Suprapubic skin (tissue), 4 donors: ENCODE data around the gene MAF.

Source experiments
- EP300 ChIP-seq: sonication (generic); formaldehyde crosslinking; IDR thresholded peaks from one replicate; pipeline ENCODE4 v1.6.1; 2017; ENCODE audit warnings: antibody characterized with exemption
- POLR2A ChIP-seq, 2 donors: fragments of 450-650 bp; IDR thresholded peaks; one replicate each; pipeline ENCODE4 v1.6.1; 2017; ENCODE audit warnings: antibody characterized with exemption in 2 of 2, mild to moderate bottlenecking in 2 of 2, moderate library complexity in 2 of 2
- POLR2AphosphoS5 ChIP-seq, 3 donors: sonication (generic); formaldehyde crosslinking; IDR thresholded peaks; one replicate each; pipeline ENCODE4 v1.6.1; 2017; ENCODE audit warnings: antibody characterized with exemption in 3 of 3
- TF ChIP-seq, protein P1 (sequence below), 2 donors: fragments of 200-600 bp in 1 of 2; fragments of 450-650 bp in 1 of 2; sonication (generic) in 1 of 2; IDR thresholded peaks; one replicate each; pipeline ENCODE4 v1.5.1; 2016 to 2019; ENCODE audit warnings: antibody characterized with exemption in 2 of 2, mild to moderate bottlenecking in 1 of 2, moderate library complexity in 1 of 2

DNA sequence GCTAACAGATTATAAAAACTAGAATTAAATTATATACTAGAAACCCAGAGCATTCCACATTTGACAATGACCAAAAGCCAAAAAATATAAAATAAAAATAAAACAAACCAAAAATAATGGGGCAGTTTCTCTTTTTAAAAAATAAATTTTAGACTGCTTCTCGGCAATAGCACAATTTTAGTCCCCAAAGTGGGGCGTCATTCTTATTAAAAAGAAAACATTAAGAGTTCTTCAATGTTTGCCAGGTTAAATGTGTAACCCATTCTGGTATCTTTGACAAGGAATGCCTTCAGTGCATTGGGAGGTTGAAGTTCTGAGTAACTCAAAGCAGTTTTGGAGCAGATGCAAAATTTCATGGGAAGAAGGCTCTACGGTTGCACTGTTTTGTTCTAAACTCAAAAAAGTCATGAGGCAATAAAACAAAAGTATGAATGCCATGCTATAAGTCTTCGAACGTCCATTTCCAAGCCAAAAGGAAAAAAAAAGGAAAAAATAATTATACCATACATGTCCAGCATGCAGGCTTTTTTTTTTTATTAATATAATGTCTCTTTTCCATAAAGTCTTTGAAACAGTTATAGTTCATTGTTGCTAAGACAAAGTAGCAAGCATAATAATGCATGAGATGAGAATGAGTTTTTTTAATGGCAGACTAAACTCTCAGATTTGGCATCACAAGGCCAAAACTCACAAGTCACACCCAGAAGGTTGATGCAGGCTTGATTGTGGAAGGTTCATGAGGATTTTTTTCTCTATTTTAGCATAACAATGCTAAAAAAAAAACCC lies 3.1 kb downstream of the MAF start:
- TF ChIP-seq, protein P1, sequence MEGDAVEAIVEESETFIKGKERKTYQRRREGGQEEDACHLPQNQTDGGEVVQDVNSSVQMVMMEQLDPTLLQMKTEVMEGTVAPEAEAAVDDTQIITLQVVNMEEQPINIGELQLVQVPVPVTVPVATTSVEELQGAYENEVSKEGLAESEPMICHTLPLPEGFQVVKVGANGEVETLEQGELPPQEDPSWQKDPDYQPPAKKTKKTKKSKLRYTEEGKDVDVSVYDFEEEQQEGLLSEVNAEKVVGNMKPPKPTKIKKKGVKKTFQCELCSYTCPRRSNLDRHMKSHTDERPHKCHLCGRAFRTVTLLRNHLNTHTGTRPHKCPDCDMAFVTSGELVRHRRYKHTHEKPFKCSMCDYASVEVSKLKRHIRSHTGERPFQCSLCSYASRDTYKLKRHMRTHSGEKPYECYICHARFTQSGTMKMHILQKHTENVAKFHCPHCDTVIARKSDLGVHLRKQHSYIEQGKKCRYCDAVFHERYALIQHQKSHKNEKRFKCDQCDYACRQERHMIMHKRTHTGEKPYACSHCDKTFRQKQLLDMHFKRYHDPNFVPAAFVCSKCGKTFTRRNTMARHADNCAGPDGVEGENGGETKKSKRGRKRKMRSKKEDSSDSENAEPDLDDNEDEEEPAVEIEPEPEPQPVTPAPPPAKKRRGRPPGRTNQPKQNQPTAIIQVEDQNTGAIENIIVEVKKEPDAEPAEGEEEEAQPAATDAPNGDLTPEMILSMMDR (IDR thresholded peaks at IDR 0.05), result no peak
- TF ChIP-seq EP300 (no peak), POLR2AphosphoS5 (IDR thresholded peaks at IDR 0.05) (no peak), POLR2A (IDR thresholded peaks at IDR 0.05) (no peak)
